Measurements from ENCODE around the gene EIF3J.
A peak's percentile ranks its signal among the peaks of the same experiment; 100 is the strongest.
"Not testable (repeated sequence)": the region's sequence is repeated elsewhere in the genome, so short reads cannot be mapped to it uniquely, and the experiment has no call there.

The EIF3J gene

DNA sequence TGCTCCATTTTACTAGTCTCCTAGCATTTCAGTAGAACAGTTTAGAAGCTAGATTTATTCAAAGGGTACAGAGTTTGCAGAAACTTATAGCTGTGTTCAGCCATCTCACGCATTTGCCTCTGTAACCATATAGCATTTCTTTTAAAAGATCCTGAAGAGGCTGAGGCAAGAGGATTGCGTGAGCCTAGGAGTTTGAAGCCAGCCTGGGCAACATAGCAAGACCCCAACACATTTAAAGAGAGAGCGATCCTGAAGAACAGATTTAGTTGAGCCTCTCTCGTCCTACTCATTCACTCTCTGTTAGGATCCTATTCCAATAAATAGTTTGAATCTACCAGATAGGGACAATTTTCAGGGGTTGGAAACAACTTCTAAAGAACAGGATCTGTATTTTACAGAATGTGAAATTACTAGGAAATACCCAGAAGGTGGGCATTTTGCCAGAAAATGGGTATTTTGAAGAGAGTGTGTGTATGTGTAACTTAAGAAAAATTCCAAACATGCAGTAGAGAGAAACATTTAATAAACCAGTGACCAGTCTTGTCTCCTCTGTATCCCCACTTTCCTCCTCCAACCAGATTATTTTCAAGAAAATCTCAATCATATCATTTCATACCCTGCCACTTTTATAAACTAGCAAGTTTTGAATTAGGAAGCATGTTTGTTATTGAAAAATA, 4.5 kb downstream of the EIF3J start:
- peak; percentile 91 for DNase-seq (ENCODE audit: low read depth)

DNA sequence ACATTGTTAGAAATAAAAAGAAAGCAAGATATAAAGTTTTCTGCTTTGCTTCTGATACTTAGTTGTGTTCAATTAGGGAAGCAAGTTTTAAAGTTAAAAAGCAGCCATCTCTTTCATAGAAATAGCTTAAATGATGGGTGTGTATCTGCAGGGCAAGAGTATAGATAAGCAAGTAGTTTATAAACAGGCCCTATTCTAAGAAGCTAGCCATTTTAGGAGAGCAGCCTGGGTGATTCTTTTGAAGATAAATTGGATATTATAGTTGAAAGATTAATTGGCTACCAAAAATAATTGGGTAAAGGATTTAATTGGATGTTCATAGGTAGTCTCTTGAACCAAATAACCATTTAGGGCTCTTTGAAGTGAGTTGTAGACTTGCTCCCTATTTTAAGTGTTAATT, 5.6 kb downstream of the EIF3J start:
- DNase-seq (ENCODE audit: low read depth): no peak

DNA sequence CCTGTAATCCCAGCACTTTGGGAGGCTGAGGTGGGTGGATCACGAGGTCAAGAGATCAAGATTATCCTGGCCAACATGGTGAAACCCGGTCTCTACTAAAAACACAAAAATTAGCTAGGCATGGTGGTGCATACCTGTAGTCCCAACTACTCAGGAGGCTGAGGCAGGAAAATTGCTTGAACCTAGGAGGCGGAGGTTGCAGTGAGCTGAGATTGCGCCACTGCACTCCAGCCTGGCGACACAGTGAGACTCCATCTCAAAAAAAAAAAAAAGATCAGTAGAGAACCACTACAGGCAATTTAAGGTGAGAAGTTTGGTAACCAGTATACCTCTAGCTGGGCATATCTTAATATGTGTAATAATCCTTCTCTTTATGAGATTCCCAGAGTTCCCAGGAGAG, 7.8 kb downstream of the EIF3J start:
- not testable (repeated sequence) for DNase-seq (ENCODE audit: low read depth)

DNA sequence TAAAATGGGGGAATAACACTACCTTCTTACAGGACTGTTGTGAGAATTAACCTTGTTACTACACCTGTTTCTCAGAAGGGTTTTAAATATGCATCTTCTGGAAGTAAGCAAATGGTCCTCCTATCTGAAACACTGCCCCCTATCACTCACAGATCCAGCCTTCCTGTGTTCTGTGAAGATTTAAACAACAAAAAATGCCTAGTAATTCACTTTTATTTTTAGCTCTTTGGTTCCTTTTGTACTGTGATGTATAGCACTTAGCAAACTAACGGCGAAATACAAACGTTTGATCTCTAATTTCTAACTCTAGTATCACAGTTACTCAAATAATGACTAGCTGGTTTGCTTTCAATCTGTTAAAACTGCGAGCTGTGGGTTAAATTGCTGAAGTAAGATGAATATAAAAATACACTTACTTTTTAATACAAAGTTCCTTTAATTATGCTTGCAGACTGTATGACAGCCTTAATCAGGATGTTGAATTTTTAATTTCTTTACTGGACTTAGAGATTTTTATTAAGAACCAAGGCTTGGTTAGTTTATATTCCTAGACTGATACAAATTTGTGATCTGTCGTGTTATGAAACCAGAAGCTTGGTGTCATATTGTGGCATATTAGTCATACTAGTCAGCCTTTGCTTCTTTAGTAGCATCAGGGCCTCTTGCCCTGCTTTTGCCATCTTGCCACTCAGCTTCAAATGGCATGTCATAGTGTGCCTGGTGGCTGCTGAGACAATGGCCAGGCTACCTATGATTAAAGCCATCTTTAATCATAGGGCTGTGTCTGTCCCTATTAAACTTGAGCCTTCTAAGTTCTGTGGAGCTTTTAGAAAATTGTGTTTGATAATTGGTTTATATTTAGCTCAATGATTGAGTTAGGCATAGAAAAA, 9.2 kb downstream of the EIF3J start:
- DNase-seq (ENCODE audit: low read depth): peak; percentile 36

DNA sequence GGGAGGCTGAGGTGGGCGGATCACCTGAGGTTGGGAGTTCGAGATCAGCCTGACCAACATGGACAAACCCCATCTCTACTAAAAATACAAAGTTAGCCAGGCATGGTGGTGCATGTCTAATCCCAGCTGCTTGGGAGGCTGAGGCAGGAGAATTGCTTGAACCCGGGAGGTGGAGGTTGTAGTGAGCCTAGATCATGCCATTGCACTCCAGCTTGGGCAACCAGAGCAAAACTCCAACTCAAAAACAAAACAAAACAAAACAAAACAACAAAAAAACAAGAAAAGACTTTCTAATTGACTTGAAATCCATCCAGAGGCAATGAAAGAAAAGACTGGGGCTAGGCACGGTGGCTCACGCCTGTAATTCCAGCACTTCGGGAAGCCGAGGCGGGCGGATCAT, 12.2 kb downstream of the EIF3J start:
- not testable (repeated sequence) for DNase-seq (ENCODE audit: low read depth)

DNA sequence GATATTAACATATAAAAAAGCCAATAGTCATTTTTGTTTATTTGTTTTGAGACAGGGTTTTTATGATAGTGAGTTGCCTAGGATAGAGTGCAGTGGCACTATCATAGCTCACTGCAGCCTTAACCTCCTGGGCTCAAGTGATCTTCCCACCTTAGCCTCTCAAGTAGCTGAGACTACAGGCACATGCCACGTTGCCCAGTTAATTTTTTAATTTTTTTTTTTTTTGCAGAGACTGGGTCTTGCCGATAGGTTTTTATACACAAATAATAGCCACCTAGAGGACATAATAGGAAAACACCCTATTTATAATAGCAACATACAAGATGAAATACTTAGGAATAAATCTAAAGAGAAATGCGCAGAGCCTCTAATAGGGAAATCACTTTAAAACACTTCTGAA, 13.3 kb downstream of the EIF3J start:
- peak; percentile 56 for DNase-seq (ENCODE audit: low read depth)

DNA sequence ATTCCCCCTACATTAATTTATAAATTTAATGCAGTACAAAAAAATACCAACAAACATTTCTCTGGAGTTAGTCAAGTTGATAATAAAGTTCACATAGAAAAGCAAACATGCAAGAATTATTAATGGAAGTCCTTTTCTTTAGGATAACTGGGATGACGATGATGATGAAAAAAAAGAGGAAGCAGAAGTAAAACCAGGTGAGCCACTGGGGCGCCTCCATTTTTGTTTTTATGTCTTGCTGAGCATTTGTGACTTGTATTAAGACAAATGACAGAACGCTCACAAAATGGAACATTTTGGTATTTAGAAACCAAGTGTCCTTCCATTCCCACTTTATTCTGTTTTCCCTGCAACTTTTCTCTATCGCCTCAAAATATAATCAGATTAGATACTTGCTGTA, 13.8 kb downstream of the EIF3J start:
- DNase-seq (ENCODE audit: low read depth): no peak

DNA sequence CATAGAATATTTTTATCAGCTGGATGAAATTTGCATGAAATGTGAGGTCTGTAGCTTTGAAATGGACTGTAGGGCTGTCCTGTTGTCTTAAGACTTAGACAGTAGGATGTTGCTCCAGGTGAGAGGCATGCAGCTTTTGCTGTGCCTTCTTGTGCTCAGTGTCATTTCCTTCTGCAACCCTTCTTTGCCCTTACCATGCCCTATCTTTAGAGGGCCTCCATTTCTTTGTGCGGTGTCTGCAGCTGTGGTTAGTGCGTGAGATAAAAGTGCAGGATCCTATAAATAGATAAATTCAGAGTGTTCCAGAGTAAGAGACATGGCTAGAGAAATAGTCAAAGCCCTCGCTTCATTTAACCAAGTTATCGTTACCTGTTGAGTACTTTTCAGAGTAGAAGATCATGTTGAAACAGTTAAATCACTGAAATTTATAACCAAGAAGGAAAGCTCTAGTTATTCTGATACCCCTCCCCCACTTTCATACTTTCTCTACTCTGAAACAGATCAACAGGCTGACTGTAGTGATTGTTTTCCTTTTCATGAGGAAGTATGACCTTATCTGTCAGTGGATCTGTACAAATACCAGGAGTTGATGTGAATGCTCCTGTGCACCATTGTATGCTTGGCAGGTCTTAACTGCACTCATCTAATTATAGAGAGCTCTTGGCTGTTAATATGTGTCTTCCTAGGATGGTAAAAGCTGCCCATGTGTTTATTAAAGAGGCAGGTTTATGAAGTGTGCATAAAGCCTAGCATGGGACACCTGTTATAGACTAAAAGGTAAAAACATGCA, 18.2 kb downstream of the EIF3J start:
- DNase-seq (ENCODE audit: low read depth): peak; percentile 32

DNA sequence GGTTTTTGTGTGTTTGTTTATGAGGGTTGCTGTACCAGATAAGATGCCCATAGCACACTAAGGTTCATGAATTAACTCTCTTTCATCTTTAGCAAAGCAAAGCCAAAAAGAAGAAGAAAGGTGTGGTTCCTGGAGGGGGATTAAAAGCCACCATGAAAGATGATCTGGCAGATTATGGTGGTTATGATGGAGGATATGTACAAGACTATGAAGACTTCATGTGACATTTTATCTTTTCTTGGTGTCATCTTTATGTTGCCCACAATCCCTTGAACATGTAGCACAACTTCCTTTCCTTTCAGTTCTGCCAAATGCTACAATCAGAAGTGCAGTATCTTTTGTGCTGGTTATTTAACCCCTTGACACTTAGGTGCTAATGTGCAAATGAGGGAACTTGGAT, 24.0 kb downstream of the EIF3J start:
- not testable (repeated sequence) for DNase-seq (ENCODE audit: low read depth)

DNA sequence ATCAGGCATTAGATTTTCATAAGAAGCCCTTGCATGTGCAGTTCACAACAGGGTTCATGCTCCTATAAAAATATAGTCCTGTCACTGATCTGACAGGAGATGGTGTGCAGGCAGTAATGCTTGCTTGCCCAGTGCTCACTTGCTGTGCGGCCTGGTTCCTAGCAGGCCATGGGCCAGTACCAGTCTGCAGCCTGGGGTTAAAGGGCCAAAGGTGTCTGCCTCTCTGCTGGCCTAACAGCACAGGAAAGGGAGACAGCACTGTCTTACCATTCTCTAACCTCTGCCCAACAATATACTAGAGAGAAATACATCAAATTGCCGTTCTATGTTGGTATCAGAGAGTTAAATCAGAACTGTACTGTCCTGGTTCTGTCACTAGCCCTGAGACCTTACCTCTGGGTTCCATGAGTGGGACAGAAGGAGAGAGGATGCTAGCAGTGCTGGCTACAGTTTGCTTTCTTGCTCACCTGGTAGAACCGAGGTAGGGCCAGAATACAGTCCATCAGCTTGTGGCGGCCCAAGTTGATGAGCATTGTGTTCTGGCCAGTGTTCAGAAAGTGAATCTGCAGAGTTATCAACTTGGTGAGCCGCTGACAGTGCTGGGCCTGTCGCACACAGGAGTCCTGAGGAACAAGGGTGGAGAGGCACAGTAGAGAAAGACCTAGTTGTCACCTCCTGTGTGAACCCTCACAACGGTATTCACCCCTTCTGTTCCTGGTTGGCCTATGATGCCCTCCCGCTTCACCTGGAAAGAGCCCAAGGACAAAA, 28.6 kb downstream of the EIF3J start:
- no peak for DNase-seq (ENCODE audit: low read depth)

DNA sequence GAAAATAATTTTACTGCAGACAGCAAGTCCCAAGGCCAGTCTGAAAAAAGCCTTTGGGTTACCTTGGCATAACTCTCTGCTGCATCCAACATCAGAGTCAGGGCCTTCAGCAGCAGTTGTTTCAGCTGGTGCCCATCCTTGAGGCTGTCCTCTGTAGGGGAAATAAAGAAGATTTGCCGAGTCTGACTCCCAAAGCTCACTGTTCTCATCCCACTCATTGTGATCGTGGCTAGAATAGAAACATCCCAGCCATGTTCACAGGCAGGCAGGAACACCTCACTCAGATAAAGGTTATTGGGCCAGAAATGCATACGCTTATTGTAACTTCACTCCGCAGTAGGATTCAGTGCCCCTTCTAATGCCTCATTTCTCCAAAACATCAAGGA, 29.2 kb downstream of the EIF3J start:
- no peak for DNase-seq (ENCODE audit: low read depth)

DNA sequence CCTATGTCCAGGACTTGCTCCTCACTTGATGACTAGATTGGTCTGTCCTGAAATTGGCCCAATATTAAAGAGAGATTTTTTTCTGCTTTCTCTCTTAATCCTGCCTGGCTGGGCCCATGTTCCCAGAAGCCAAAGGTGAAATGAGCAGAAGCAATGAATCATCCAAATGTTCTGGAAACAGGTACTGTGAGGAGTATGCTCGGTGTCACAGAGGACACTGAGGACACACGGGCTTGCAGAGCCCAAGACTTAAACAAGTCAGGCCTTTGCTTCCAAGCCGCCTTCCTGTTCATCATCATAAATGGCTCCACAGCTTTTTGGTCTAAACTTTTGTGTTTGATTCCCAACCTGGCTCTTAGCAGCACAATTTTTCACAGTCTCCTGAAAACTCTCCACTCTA, 31.4 kb downstream of the EIF3J start:
- DNase-seq (ENCODE audit: low read depth): no peak

DNA sequence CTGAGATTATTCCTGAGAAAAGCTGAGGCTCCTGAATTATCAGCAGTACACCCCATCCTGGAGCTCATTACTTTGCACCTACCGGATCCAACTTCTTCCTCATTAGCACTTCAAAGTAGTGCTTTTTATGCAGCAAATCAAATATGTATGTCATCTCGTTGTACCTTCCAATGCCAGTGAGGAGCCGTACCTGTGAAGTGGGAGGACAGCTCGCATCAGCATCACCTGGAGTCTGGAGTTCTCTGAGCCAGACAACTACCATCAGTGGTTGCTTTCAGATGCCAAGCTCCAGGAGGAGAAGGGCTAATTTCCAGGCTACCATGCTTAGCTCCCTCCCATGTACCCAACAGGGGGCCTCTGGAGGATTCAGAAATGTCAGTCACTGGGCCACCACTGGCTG, 32.4 kb downstream of the EIF3J start:
- no peak for DNase-seq (ENCODE audit: low read depth)

DNA sequence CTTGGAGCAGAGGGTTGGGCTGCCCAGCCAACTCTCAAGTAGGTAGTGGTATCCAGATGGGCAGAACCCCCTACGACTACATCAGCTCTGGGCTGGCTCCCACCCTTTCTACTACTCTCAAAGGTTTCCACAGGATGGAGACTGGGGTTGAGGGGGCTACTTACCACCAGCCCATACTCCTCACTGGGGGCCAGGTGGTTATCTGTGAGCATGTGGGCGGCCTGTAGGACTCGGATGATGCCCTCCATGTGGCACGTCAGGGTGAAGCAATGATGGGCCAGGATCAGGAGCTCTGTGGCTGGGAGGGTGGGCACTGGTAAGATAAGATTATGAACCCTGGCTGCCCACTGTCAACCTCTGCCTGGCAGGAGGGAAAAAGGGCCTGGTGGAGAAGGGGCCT, 33.4 kb downstream of the EIF3J start:
- no peak for DNase-seq (ENCODE audit: low read depth)

DNA sequence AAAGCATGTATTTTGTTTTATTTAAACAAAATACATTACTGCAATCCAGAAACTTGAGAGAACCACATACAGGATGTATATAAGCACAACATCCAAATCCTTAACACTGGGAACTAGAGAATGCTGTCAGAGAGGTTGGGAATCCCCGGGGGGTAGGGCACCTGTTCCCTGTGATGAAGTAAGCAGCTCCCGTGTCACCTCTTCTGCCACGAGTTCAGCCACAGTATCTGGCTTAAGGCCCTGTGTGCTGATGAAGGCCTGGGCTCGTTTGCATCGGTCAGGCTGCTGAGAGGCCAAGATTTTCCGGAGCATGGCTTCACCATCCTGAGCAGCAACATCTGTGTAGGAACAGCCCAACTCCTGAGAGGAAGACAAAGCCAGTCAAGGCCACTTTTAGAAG, 36.4 kb downstream of the EIF3J start:
- DNase-seq (ENCODE audit: low read depth): no peak

DNA sequence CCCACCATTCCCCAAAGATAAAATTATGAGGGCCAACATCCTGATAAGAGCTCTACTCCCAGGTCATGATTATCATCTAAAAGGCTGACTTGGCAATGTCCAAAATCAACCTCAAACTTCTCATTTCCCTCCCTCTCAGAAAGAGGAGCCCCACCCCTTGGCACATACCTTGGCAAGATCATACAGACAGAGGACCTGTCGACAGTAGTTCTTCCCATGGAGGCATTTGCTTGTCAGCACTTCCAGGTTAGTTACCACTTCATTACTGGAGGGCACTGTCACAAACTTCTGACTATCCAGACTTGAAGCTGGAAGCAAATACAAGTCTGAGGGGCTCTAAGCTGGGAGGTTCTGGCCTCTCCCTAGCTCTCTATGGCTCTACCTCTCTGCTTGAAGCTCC, 37.8 kb downstream of the EIF3J start:
- DNase-seq (ENCODE audit: low read depth): no peak

DNA sequence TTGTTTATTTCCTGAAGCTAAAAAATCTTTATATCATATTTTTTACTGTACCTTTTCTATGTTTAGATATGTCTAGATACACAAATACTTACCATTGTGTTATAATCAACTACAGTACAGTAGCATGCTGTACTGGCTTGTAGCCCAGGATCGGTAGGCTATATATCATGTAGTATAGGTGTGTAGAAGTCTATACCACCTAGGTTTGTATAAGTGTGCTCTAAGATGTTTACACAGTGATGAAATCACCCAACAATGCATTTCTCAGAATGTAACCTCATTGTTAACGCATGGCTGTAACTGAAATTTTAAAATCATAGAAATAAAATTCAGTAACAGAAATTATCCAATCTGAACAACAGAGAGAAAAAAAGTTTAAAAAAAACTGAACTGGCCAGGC, 43.2 kb downstream of the EIF3J start:
- DNase-seq (ENCODE audit: low read depth): no peak

DNA sequence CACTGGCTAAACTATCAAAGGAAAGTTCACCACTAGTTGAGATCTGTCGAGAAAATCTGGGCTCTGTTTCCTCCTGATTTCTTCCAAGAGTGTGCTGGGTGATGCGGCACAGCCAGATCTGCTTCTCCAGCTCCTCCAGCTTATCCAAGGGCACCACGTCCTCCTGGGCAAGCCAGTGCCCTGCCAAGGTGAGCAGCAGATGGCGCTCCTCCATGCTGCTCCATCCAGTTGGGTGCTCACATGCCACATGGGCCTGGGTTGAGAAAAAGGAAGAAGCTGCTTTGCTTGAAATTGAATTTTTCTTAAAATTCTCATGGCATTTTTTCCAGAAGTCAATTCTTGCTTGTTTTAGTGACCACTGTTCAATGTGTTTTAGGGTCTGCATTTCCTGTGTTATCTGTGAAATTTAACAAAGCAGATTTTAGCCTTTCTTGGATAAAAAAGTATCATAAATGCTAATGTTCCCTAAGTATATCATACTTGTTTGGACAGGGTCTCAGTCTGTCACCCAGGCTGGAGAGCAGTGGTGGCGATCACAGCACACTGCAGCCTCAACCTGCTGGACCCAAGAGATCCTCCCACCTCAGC, 47.3 kb downstream of the EIF3J start:
- peak; percentile 37 for DNase-seq (ENCODE audit: low read depth)

DNA sequence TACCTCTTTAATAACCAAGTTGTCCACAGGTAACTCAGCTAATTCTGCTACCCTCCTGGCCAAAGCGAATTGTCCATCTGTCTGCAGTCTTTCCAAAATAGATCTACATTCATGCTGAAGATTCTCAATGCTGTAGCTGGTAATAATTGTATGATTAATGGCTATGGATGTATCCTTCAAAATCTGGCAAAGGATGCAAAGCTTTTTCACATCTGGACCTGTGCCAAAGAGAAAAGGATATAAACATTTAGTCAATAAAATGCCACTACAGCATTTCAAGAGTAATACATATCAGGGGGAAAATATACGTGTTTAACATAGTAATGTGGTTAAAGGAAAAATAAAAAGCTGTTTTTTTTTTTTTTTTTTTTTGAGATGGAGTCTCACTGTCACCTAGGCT, 48.7 kb downstream of the EIF3J start:
- DNase-seq (ENCODE audit: low read depth): no peak

DNA sequence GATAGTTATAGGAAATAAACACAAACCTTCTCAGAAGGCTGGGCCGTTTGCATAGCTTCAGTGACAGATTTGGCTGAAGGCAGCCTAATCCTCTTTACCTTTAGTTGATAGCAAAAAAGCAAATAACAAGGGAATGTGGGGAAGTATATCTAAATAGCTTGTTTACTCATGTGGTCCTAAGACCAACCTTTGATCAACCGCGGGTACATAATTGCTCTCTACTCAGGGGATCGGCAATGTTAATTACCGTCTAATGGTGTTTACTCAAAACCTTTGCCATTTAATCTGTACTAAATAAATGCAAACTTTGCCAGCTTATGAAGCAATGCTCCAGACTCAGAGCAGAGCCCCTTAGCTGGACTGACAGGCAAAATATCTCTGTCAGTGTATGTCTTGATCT, 51.6 kb downstream of the EIF3J start:
- no peak for DNase-seq (ENCODE audit: low read depth)

DNA sequence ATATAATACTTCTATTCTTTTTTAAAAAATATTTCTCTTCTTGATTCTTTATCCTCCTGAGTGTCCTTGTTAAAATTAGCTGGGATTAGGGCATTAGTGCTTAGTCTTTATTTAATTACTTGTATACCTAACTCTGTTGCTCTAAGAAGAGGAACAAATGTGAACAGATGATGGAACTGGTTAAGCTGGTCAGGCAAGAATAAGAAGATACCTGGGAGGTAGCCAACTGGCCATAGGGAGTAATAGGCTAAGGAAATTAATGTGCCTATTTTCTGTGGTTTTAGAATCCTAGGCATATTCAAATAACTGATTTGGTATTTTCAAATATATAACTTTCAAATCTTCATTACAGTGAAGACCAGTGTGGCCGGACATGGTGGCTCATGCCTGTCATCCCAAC, 54.4 kb downstream of the EIF3J start:
- no peak for DNase-seq (ENCODE audit: low read depth)
